ENCODE results near the gene NME3.

Gene NME3

DNA sequence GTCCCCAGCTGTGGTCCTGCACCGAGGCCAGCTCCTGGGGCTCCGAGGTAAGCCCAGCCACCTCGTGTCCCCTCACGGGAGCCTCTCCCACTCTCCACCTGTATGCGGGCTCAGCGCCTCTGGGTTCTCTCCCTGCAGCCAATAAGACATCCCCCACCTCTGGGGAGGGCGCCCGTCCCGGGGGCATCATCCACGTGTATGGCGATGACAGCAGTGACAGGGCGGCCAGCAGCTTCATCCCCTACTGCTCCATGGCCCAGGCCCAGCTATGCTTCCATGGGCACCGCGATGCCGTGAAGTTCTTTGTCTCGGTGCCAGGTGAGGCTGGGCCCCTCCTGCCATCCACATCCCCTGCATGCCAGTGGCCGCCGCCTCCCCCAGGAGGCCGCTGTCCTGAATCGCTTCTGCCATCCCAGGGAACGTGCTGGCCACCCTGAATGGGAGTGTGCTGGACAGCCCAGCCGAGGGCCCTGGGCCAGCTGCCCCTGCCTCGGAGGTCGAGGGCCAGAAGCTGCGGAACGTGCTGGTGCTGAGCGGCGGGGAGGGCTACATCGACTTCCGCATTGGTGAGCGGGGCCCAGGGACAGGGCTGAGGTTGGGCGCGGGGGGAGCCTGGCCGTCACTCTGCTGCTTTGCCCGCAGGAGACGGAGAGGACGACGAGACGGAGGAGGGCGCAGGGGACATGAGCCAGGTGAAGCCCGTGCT lies 3.1 kb downstream of the NME3 start:
- DNase-seq, result no peak

DNA sequence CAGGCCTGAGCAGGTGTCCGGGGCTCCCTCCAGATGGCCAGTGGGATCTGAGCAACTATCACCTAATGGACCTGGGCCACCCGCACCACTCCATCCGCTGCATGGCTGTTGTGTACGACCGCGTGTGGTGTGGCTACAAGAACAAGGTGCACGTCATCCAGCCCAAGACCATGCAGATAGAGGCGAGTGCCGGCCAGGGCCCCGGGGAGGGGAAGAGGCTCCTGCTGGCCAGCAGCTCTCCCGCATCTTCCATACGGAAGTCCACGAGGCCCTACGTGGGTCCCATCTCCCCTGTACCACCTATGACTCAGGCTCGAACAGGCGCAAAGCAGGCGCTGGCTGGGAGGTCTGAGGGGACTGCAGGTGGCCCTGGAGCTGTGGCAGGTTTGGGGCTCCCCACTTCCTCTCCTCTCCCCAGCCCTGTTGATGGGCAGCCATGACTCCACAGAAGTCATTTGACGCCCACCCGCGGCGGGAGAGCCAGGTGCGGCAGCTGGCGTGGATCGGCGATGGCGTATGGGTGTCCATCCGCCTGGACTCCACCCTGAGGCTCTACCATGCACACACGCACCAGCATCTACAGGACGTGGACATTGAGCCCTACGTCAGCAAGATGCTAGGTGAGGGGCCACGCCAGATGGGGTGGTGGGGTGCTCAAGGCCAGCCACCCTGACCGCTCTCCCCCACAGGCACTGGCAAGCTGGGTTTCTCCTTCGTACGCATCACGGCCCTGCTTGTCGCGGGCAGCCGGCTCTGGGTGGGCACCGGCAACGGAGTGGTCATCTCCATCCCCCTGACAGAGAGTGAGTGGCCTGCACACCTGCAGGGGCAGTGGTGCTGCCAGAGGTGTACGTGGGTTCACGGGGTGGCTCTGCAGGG lies 4.0 kb downstream of the NME3 start:
- DNase-seq, result no peak

DNA sequence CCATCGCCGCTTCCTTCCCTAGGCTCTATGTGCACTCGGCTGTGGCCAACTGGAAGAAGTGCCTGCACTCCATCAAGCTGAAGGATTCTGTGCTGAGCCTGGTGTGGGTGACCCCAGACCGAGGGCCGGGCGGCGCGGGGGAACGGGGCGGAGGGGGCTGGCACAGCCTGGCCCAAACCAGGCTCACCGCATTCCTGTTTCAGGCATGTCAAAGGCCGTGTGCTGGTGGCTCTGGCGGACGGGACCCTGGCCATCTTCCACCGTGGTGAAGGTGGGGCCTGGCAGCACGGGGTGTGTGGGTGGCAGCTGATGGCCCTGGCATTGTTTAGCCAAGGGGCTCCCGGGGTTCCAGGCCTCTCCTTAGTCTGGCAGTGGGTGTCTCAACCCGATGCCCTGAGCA lies 4.6 kb downstream of the NME3 start:
- no peak for DNase-seq

DNA sequence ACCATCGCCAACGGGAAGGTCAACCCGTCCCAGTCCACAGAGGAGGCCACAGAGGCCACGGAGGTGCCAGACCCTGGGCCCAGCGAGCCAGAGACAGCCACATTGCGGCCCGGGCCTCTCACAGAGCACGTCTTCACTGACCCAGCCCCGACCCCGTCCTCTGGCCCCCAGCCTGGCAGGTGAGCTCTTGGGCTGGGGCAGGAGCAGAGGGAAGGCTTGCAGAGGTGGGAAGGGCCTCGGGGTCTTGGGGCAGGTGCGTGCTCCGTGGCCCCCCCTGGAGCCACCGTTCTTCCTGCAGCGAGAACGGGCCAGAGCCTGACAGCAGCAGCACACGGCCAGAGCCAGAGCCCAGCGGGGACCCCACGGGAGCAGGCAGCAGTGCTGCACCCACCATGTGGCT lies 5.1 kb downstream of the NME3 start:
- DNase-seq, result no peak

DNA sequence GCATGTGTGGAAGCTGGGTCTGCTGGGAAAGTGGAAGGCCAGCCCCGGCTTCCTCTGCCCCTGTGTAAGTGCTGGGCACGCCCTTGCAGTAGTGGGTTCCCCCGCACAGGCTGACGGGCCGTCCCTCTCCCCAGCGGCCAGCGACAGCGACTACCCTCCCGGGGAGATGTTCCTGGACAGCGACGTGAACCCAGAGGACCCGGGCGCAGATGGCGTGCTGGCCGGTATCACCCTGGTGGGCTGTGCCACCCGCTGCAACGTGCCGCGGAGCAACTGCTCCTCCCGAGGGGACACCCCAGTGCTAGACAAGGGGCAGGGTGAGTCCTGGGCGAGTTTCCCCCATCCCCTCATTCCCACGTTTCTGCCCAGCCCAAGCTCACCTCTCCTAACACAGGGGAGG lies 5.5 kb downstream of the NME3 start:
- no peak for DNase-seq

DNA sequence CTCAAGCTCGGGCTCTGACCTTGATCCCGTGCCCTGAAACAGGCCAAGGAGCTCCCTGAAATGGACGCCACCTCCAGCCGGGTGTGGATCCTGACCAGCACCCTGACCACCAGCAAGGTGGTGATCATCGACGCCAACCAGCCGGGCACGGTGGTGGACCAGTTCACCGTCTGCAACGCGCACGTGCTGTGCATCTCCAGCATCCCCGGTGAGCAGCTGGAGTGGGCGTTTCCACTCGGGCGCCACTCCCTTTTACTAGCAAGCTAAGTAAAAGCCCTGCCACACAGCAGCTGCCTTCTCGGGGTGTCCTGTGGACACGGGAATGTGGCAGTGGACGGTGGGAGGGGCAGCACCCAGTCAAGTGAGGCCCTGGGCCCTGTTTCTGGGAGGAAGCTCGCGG lies 6.4 kb downstream of the NME3 start:
- no peak for DNase-seq

DNA sequence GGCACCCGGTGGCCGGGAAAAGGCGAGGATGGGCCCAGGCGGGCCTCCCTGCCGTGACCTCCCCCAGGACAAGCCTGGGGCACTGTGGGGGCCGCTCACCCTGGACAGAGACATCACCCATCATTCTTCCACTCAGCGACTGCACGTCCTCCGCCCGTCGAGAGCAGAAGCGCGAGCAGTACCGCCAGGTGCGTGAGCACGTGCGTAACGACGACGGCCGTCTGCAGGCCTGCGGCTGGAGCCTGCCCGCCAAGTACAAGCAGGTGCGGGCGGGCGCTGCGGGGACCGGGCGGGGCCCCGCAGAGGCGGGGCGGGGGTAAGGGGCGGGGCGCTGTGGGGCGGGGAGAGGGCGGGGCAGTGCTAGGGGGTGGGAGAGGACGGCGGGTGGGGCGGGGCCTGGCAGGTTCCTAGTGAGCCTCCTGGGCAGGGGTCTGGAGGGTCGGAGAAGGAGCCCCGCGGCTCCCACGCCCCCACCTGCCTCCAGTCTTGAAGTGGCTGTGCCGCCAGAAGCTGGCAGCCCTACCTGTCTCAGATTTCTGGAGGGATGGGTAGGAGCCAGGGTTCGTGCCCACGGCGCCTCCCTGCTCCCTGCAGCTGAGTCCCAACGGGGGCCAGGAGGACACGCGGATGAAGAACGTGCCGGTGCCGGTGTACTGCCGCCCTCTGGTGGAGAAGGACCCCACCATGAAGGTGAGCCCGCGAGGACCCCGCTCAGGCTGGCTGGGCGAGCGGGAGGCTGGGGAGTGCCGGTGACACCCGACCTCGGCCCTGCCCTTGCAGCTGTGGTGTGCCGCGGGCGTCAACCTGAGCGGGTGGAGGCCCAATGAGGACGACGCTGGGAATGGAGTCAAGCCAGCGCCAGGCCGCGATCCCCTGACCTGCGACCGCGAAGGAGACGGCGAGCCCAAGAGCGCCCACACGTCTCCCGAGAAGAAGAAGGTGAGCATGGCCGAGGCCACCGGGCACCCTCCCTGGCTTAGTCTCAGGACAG lies 7.5 kb downstream of the NME3 start:
- DNase-seq, result no peak

DNA sequence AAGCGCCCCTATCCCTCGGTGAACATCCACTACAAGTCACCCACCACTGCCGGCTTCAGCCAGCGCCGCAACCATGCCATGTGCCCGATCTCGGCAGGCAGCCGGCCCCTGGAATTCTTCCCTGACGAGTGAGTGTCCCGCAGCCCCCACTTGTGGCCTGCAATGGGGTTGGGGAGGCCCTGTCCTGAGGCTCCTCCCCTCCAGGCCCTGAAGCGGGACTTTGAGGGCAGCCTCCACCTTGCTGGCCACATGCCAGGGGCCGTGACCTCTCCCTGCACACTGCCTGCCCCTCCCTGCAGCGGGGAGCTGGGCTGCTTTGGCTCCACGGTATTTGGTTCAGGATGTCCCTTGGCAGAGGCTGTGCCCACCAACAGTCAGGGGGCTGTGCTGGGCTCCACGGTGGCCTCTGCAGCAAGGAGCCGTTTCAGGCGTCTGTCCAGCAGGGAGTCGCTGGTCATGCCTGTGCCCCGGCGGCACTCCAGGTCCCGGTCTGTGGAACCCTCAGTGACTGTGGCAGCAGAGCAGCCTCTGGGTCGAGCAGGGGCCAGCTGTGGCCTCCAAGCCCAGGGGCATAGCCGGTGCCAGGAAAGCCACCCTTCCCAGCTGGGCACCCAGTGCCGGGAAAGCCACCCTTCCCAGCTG lies 8.3 kb downstream of the NME3 start:
- no peak for DNase-seq

DNA sequence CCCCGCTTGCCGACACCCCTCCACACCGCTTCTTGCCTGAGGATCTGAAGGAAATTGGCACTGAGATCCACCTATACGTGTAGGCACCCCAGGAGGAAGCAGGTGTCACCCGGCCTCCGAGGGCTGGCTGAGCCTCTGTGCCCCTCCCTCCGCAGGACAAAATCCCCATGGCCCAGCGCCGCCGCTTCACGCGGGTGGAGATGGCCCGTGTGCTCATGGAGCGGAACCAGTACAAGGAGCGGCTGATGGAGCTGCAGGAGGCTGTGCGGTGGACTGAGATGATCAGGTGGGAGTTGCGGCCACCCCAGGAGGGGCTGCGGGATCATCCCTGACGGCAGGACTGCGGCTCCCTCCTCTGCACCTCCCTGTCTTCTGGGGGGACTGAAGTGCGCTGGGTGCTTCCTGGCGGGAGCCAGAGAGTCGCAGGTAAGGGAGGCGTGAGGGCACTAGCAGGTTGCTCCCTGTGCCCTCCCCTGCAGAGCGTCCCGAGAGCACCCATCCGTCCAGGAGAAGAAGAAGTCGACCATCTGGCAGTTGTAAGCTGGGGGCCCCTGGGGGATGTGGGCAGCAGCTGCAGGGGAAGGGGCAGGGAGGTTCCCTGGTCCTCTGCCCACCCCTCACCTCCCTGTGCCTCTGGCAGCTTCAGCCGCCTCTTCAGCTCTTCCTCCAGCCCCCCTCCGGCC lies 9.0 kb downstream of the NME3 start:
- DNase-seq, result no peak

DNA sequence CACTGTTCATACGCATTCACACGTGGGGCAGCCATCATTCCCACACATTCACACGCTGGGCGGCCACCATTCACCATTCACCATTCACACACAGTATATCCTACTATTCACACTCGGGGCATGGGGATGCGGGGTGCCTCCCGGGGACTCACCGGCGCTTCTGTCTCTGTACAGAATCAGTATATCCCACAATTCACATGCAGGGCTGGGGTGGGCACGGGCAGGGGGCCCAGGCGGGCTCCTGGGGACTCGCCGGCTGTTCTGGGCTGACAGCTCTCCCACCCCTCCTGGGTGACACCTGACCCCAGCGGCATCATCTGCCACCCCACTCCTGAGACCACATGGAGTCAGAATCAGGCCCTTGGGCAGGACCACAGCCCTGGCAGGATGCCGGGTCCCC lies 9.6 kb downstream of the NME3 start:
- no peak for DNase-seq

DNA sequence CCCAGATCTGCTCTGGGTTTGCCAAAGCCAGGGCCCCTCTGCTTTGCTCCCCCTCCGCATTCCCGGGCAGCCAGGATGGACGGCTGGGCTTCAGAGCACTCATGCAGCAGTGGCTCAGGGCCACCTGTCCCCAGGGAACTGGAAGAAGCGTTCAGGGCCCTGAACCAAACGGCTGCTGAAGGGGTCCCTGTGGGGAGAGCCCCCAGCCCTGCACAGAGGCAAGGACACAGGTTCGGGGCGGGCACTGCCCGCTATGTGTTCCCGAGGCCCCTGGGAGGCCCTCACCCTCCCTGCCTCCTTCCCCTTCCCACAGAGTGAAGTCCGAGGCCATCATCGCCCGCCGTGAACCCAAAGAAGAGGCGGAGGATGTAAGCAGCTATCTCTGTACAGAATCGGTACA lies 10.4 kb downstream of the NME3 start:
- no peak for DNase-seq

DNA sequence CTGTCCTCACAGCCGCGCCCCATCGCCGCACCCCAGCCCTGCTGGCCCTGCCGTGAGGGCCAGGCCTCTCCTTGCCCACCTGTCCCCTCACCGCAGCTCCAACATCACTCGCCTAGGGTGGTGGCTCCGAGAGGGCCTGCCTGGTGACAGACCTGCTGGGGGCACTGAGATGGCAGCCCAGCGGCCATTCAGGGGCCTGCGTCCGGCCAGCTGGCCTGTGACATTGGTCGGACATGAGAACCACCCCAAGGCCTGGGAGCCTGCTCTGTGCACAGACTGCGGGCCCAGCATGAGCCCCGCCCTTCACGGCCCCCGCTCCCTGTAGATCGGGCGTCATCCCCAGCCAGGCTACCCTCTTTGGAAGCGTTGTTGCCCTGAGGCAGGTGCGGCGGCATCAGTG lies 11.8 kb downstream of the NME3 start:
- no peak for DNase-seq

DNA sequence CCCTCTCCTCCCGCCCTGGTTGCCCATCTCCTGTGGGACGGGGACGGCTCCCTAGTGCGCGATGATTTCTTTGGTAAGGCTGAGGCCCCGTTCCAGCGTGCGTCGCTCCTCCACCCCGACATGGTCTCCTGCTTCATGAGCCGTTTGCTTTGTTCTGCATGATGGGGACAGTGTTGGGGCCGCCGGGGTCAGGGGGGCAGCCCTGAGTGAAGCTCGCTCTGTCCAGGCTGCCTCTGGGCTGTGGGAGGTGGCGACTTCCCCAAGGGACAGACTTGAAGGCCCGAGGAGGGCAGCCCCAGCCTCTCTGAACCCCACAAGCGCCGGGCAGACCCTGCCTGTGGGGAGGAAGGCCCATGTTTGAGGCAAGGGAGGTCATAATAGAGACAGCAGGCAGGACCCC lies 12.4 kb downstream of the NME3 start:
- no peak for DNase-seq

DNA sequence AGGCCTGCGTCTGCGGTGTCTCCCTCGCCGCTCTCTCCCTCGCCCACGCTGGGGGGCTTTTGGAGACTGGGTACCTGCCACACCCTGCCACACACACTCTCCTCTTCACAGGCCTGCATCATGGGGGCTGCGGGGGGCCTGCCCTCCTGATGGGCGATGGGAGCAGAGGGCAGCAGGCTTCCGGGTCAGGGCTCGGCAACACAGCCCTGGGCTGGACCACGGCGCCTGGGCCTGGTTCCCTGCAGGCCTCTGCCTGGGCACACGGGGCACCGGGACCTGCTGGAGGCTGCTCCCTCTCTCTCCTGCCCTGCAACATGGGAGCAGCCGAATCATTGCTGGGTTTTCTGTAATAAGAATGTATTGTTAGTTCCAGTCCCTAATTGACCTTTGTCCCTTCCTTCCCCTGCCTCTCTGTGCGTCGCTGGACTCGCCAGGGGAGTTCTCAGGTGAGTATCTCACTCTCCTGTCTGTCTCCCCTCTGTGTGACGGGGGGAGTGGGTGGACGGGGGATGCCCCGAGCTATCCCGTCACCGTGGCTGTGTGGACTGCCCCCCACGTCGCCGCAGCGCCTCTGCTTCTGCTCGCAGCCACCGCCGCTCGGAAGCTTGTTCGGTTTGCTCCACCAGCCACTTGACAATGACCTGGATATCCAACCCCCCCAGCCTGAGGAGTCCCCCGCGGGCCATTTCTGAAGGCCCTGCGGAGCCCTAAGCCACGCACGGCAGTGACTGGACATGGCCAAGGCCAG lies 13.5 kb downstream of the NME3 start:
- DNase-seq, result no peak

DNA sequence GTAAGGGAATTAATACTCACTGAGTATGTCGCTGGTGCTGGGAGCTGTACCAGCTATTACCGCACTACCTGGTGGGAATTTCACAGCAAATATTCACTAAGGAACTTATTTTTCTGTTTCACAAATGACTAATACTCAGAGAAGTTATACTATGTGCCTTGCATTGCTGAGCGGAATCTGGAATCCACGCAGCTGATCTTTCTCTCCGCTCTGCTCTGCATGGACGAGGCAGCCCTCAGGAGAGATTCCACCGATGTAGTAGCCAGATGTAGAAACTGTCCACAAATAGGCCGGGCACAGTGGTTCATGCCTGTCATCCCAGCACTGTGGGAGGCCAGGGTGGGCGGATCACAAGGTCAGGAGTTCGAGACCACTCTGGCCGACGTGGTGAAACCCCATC lies 17.1 kb downstream of the NME3 start:
- no peak for DNase-seq

DNA sequence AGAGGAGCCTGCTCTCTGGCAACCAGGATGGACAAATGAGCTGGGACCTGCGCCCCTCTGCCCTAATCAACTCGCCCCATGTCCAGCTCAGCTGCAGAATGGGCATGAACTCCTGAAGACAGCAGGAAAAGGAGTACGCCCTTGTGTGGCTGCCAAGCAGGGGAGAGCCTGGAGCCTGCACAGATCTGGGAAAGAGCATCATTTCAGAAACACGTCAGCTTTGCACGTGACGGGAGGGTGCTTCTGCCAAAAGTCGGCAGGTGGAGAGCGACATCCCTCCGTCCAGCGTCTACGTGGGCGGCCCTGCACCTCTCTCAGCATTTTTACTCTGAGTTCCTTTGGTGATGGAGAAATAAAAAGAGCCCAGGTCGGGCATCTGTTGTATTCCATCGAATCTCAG lies 18.5 kb downstream of the NME3 start:
- DNase-seq, result no peak

DNA sequence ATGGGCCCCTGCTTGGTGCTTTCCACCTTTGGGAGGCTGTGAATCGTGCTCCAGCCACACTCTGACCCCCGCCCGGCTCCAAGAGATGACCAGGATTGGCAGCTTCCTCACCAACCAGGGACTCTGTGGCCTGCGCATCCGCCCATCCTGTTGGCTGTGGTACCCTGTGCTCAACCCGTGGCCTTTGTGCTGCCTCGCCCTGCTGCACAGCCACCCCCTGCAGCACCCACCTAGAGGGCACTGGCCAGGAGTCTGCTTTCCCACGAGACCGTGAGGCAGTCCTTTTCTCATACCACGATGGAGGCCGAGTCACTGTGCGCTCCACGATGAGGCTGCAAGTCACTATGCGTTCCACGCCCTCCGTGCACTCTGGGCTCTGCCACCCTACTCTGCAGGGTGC lies 19.4 kb downstream of the NME3 start:
- DNase-seq, result no peak

DNA sequence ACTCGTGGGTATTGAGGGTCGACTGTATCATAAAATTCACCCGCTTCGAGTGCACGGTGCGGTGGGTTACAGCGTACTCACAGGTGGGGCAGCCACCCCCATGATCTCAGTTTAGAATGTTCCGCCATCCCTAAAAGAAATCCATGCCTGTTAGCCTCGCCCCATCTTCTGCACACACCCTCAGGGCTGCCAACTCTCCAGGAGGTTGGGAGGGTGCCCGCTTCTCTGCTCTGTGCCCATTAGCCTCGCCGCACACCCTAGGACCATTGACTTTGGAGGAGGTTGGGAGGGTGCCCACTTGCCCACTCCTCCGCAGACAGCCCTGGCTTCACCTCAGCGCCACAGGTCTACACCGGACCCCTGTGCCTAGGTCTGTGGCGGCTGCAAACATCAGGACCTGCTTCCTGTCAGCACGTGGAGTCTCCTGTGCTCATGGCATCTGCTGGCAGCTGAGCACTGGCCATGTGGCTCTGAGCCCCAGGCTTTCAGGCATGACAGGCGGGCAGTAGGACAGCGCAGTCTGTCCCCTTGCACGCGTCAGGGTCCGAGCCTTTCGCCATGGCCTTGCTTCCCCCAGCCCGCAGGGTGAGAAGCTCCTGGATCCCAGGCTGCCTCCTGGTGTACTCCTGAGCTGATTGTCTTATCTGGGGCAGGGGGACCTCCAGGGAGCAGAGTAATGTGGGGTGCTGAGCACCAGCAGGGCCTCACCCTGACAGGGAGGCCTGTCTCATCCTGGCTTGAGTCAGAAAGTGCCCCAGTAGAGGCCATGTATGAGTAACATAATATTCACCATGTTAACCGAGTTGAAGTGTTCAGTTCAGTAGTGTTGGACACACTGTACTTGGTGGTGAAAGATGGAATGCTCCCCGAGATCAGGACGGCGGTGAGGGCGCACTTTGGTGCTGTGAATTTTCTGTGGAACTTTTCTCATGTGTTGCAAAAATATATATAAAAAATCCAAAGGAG lies 21.9 kb downstream of the NME3 start:
- no peak for DNase-seq

DNA sequence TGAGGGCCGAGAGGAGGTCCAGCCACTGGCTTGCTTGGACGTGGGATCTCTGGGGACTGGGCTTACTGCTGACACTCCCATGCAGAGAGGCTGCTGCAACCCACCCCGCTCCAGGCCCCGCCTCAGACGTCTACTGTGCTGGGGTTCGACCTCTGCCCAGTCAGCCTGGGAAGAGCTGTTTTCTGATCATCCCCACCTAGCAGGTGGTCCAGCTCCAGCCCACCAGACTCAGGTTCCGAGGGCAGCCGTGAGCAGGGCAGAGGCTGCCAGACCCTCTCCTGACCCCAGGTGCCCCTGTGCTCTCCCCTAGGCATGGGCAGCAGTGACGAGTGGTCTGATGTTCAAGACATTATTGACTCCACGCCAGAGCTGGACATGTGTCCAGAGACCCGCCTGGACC lies 23.4 kb downstream of the NME3 start:
- no peak for DNase-seq

DNA sequence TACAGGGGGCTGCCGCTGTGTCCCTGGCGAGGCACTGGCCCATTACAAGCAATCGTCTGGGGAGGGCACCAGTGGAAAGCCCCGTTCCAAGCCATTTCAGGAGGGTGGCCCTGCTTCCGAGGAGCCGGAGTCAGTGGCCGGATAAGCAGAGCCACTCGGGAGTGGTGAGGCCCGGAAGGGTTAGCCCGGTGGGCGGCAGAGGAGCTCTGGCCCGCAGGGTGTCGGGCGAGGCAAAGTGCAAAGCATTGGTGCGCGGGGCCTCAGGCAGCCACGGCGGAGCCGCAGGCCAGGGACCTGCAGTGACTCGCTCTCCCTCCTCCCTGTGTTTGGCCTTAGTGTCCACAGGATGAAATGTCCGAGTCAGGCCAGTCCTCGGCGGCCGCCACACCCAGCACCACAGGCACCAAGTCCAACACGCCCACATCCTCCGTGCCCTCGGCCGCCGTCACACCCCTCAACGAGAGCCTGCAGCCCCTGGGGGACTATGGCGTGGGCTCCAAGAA lies 24.6 kb downstream of the NME3 start:
- DNase-seq, result no peak
